Measurements from ENCODE around the gene LRRN3. TPM values are rescaled to one million over a fixed set of nuclear protein-coding genes. Genes with fewer than 3 reads are reported as not detected.

The LRRN3 gene
- polyA plus RNA-seq, 1 experiment = 12.0 TPM

DNA sequence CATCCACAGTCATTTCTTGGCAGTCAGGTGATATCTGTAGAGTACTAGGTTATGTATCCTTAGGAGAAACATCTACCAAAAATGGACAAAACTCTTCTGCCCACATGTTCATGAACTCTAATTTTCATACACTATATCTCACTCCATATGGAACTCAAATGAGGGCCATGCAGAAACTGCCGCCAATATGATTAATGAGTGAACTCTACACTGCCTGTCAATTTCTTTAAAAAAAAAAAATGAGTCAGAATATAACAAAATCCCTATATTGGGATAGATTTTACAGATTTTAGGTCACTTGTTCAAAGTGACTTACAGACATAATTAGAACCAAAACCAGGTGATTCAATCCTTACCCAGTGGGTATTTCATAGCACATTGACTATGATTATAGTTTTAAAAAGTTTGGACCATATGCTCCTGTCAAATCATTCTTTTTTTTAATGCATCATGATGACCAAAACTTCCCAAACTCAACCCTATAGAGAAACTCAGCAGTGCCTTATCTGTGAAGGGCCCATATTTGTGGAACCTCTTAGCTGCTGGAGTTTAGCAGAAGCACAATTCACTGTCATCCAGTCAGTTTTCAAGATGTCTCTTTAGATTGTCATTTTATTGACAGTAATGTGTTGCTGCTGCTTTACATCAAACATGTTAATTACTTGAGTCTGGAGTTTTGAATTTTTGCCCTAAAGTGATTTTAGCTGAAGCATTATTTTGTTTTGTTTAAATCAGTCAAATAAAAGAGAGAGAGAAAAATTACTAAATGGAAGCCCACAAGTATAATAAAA is 11.1 kb downstream of the LRRN3 start:
- H3K27ac ChIP-seq (ENCODE audit: low read depth, low read length) = no peak overlapping the region
- no peaks in the 10 kb centered on the region for H3K27me3 ChIP-seq (ENCODE audit: control insufficient read depth, insufficient read depth, low read length)
- CTCF ChIA-PET = no interaction called here
- no peak for DNase-seq (ENCODE audit: low read depth, low spot score)
- no peak overlapping the region for H3K4me3 ChIP-seq (ENCODE audit: low read depth, low read length)
- POLR2A ChIA-PET = no interaction called here
- no peak for TF ChIP-seq CTCF (IDR thresholded peaks at IDR 0.05; ENCODE audit: low read depth, low read length)
- H3K9me3 ChIP-seq (ENCODE audit: control insufficient read depth, insufficient read depth, low read length) = no peaks in the 10 kb centered on the region

DNA sequence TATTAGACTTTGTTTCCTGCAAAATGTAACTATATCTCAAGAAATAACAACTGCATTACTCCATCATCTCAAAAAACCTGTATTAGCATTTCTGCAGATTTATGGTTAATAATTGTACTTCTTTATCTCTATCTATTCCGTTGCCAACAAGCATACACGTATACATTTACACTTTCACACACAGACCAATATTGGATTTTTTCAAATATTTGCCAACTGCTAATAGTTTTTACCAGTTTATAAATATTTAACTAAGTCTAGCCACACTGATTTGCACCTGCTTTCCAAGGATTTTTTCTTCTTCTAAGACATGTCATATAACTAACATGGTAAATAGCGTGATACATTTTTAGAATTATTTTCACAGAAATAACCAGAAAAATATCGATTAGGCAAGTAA is 12.2 kb downstream of the LRRN3 start:
- no peak for TF ChIP-seq CTCF (IDR thresholded peaks at IDR 0.05; ENCODE audit: low read depth, low read length)
- no peak overlapping the region for H3K4me3 ChIP-seq (ENCODE audit: low read depth, low read length)
- no peak overlapping the region for H3K27ac ChIP-seq (ENCODE audit: low read depth, low read length)
- POLR2A ChIA-PET = no interaction called here
- no peaks in the 10 kb centered on the region for H3K9me3 ChIP-seq (ENCODE audit: control insufficient read depth, insufficient read depth, low read length)
- H3K27me3 ChIP-seq (ENCODE audit: control insufficient read depth, insufficient read depth, low read length) = no peaks in the 10 kb centered on the region
- CTCF ChIA-PET = no interaction called here
- DNase-seq (ENCODE audit: low read depth, low spot score) = no peak

- Histone ChIP-seq H3K27ac (ENCODE audit: low read depth, low read length) (no peak overlapping the region), H3K27me3 (ENCODE audit: control insufficient read depth, insufficient read depth, low read length) (no peaks in the 10 kb centered on the region), H3K9me3 (ENCODE audit: control insufficient read depth, insufficient read depth, low read length) (no peaks in the 10 kb centered on the region), H3K4me3 (ENCODE audit: low read depth, low read length) (no peak overlapping the region)
- ChIA-PET POLR2A (no interaction called here), CTCF (no interaction called here)
- DNase-seq (ENCODE audit: low read depth, low spot score) = no peak
- TF ChIP-seq CTCF (IDR thresholded peaks at IDR 0.05; ENCODE audit: low read depth, low read length) = no peak
Measured at GRCh38 chr7:111103678-111104274, 12.8 kb downstream of the LRRN3 start.

GRCh38 chr7:111104710-111105109 is 13.8 kb downstream of the LRRN3 start:
- TF ChIP-seq CTCF (IDR thresholded peaks at IDR 0.05; ENCODE audit: low read depth, low read length) = no peak
- ChIA-PET POLR2A (no interaction called here), CTCF (no interaction called here)
- H3K27me3 ChIP-seq (ENCODE audit: control insufficient read depth, insufficient read depth, low read length) = no peaks in the 10 kb centered on the region
- H3K27ac ChIP-seq (ENCODE audit: low read depth, low read length) = no peak overlapping the region
- no peak overlapping the region for H3K4me3 ChIP-seq (ENCODE audit: low read depth, low read length)
- no peaks in the 10 kb centered on the region for H3K9me3 ChIP-seq (ENCODE audit: control insufficient read depth, insufficient read depth, low read length)
- DNase-seq (ENCODE audit: low read depth, low spot score) = no peak

GRCh38 chr7:111105269-111105668 is 14.3 kb downstream of the LRRN3 start:
- no peaks in the 10 kb centered on the region for H3K9me3 ChIP-seq (ENCODE audit: control insufficient read depth, insufficient read depth, low read length)
- no peak for TF ChIP-seq CTCF (IDR thresholded peaks at IDR 0.05; ENCODE audit: low read depth, low read length)
- POLR2A ChIA-PET = no interaction called here
- no peak for DNase-seq (ENCODE audit: low read depth, low spot score)
- H3K4me3 ChIP-seq (ENCODE audit: low read depth, low read length) = no peak overlapping the region
- CTCF ChIA-PET = no interaction called here
- no peak overlapping the region for H3K27ac ChIP-seq (ENCODE audit: low read depth, low read length)
- no peaks in the 10 kb centered on the region for H3K27me3 ChIP-seq (ENCODE audit: control insufficient read depth, insufficient read depth, low read length)
